PC-3 (cell line): ENCODE results near the gene BCL7C. TPM values are rescaled to one million over a fixed set of nuclear protein-coding genes. Genes with fewer than 3 reads are reported as not detected.

ENCODE experiments used
- ATAC-seq: fragments of 200-7000 bp; cut with Tn5 transposase; 2 replicates; pipeline ENCODE4 v1.9.1; 2020; ENCODE audit warnings: mild to moderate bottlenecking, moderate library complexity
- BruUV-seq: library from RNA; stranded (reverse); fragments of 400-500 nt; replicated peaks from 2 replicates; lab custom pipeline; 2021; lab: Mats Ljungman, UMichigan
- CTCF ChIA-PET: fragments of 300-600 bp; sonication (Branson Sonifier 250); formaldehyde crosslinking; loops from one replicate; lab custom pipeline; 2022; ENCODE audit warnings: antibody characterized with exemption; lab: Charles Lee
- POLR2A ChIA-PET: fragments of 300-600 bp; sonication (Branson Sonifier 250); formaldehyde crosslinking; loops from one replicate; lab custom pipeline; 2022; ENCODE audit warnings: antibody characterized with exemption; ENCODE audit not compliant: unreplicated experiment; lab: Charles Lee
- DNase-seq: peaks from one replicate; pipeline ENCODE4 v3.0.0-alpha.2; 2015
- H2AFZ ChIP-seq: fragments of 300-600 bp; sonication (generic); 2 replicates; pipeline ENCODE4 v1.6.0; 2016; ENCODE audit warnings: antibody characterized with exemption, low read length
- H3F3A ChIP-seq: fragments of 300-600 bp; sonication (generic); one replicate; pipeline ENCODE4 v1.6.0; 2017; ENCODE audit warnings: antibody characterized with exemption, low read length, control low read depth, mild to moderate bottlenecking; ENCODE audit not compliant: unreplicated experiment
- H3K27ac ChIP-seq: fragments of 300-600 bp; sonication (generic); 2 replicates; pipeline ENCODE4 v1.5.1; 2016; ENCODE audit warnings: mild to moderate bottlenecking, low read length
- H3K27me3 ChIP-seq: fragments of 300-600 bp; sonication (generic); 2 replicates; pipeline ENCODE4 v1.6.1; 2016; ENCODE audit warnings: low read length, mixed read lengths
- H3K36me3 ChIP-seq: fragments of 300-600 bp; sonication (generic); 2 replicates; pipeline ENCODE4 v1.6.1; 2016; ENCODE audit warnings: low read depth, mixed run types, low read length, mixed read lengths
- H3K4me1 ChIP-seq: fragments of 300-600 bp; sonication (generic); 2 replicates; pipeline ENCODE4 v1.5.1; 2016; ENCODE audit warnings: low read length; ENCODE audit not compliant: insufficient read depth
- H3K4me2 ChIP-seq: fragments of 300-600 bp; sonication (generic); 2 replicates; pipeline ENCODE4 v1.6.0; 2016; ENCODE audit warnings: low read length
- H3K4me3 ChIP-seq: fragments of 300-600 bp; sonication (generic); 2 replicates; pipeline ENCODE4 v1.5.1; 2016; ENCODE audit warnings: mild to moderate bottlenecking, low read length, mixed read lengths
- H3K79me2 ChIP-seq: fragments of 300-600 bp; sonication (generic); 2 replicates; pipeline ENCODE4 v1.6.1; 2017; ENCODE audit warnings: low read length, mixed read lengths
- H3K9ac ChIP-seq: fragments of 300-600 bp; sonication (generic); 2 replicates; pipeline ENCODE4 v1.6.0; 2016; ENCODE audit warnings: mild to moderate bottlenecking, low read length
- H3K9me2 ChIP-seq: fragments of 300-600 bp; sonication (generic); replicated peaks from 2 replicates; pipeline ENCODE4 v1.6.1; 2016; ENCODE audit warnings: mixed run types, low read length, mixed read lengths
- H3K9me3 ChIP-seq: fragments of 300-600 bp; sonication (generic); 2 replicates; pipeline ENCODE4 v1.6.1; 2016; ENCODE audit warnings: low read length, mixed read lengths
- H4K20me1 ChIP-seq: fragments of 300-600 bp; sonication (generic); 2 replicates; pipeline ENCODE4 v1.6.1; 2016; ENCODE audit warnings: low read length, mixed read lengths
- EZH2 ChIP-seq: fragments of 300-600 bp; sonication (generic); IDR thresholded peaks from one replicate; pipeline ENCODE4 v1.6.1; 2017; ENCODE audit warnings: antibody characterized with exemption, mild to moderate bottlenecking, low read length; ENCODE audit not compliant: unreplicated experiment
- EZH2phosphoT487 ChIP-seq: fragments of 300-600 bp; sonication (generic); IDR thresholded peaks from 2 replicates; pipeline ENCODE4 v1.6.1; 2018; ENCODE audit warnings: mild to moderate bottlenecking, antibody characterized with exemption, low read length, borderline replicate concordance
- intact Hi-C: fragments of 100-400 bp; cut with micrococcal nuclease; formaldehyde crosslinking; loops from 2 replicates; pipeline ENCODE4 v1.9.0; 2023
- total RNA-seq: library from RNA; depleted of rRNA; stranded (reverse); fragments of >200 nt; gene quantifications from 2 replicates; pipeline ENCODE4 v1.2.3, GENCODE V29; 2014
- TF ChIP-seq, protein P1 (sequence below): fragments of 300-600 bp; sonication (generic); conservative IDR thresholded peaks from 2 replicates; pipeline ENCODE4 v1.5.1; 2017; ENCODE audit warnings: antibody characterized with exemption, low read depth, mild to moderate bottlenecking, low read length

Gene BCL7C
- total RNA-seq, 1 experiment from 2014 or later, result 75.6 TPM

GRCh38 chr16:30841332-30841731, 52.5 kb downstream of the BCL7C start:
- Histone ChIP-seq H3K79me2 (no peaks in the 10 kb centered on the region), H2AFZ (no peak overlapping the region), H3K36me3 (no peaks in the 10 kb centered on the region), H3K9ac (no peak overlapping the region), H3K27ac (no peak overlapping the region), H3K4me2 (no peak overlapping the region), H3K27me3 (no peaks in the 10 kb centered on the region), H4K20me1 (no peaks in the 10 kb centered on the region), H3F3A (no peaks in the 10 kb centered on the region), H3K9me2 (no peaks in the 10 kb centered on the region), H3K4me1 (0 out of 2 replicates have a peak, but pooled peaks cover 11% of the 10 kb centered on the region), H3K9me3 (no peaks in the 10 kb centered on the region), H3K4me3 (no peak overlapping the region)
- POLR2A ChIA-PET, result no interaction called here
- TF ChIP-seq EZH2 (no peak), EZH2phosphoT487 (no peak)
- TF ChIP-seq, protein P1, sequence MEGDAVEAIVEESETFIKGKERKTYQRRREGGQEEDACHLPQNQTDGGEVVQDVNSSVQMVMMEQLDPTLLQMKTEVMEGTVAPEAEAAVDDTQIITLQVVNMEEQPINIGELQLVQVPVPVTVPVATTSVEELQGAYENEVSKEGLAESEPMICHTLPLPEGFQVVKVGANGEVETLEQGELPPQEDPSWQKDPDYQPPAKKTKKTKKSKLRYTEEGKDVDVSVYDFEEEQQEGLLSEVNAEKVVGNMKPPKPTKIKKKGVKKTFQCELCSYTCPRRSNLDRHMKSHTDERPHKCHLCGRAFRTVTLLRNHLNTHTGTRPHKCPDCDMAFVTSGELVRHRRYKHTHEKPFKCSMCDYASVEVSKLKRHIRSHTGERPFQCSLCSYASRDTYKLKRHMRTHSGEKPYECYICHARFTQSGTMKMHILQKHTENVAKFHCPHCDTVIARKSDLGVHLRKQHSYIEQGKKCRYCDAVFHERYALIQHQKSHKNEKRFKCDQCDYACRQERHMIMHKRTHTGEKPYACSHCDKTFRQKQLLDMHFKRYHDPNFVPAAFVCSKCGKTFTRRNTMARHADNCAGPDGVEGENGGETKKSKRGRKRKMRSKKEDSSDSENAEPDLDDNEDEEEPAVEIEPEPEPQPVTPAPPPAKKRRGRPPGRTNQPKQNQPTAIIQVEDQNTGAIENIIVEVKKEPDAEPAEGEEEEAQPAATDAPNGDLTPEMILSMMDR, result no peak
- DNase-seq (no peak), ATAC-seq (no peak)
- no TSS peak for BruUV-seq
- intact Hi-C loops, result no loop called here
- CTCF ChIA-PET, result no interaction called here

- Histone ChIP-seq H3F3A (no peaks in the 10 kb centered on the region), H3K9me2 (no peaks in the 10 kb centered on the region), H2AFZ (no peak overlapping the region), H3K4me1 (0 out of 2 replicates have a peak, but pooled peaks cover 11% of the 10 kb centered on the region), H3K79me2 (no peaks in the 10 kb centered on the region), H3K4me3 (no peak overlapping the region), H3K9me3 (no peaks in the 10 kb centered on the region), H3K9ac (no peak overlapping the region), H3K36me3 (no peaks in the 10 kb centered on the region), H3K27ac (no peak overlapping the region), H3K27me3 (no peaks in the 10 kb centered on the region), H3K4me2 (no peak overlapping the region), H4K20me1 (no peaks in the 10 kb centered on the region)
- intact Hi-C loops, result no loop called here
- ChIA-PET CTCF (no interaction called here), POLR2A (no interaction called here)
- BruUV-seq, result no TSS peak
- no peak for TF ChIP-seq EZH2phosphoT487
- TF ChIP-seq, protein P1, result no peak
- TF ChIP-seq EZH2, result no peak
- DNase-seq (no peak), ATAC-seq (no peak)
These were observed 53.3 kb downstream of the BCL7C start for GRCh38 chr16:30840611-30841010.

- ChIA-PET CTCF (no interaction called here), POLR2A (no interaction called here)
- intact Hi-C loops, result no loop called here
- H3K9me2 ChIP-seq, result no peaks in the 10 kb centered on the region
- H4K20me1 ChIP-seq, result no peaks in the 10 kb centered on the region
- ATAC-seq, result no peak
- H3K4me3 ChIP-seq, result no peak overlapping the region
- no peaks in the 10 kb centered on the region for H3K9me3 ChIP-seq
- H3K27me3 ChIP-seq, result no peaks in the 10 kb centered on the region
- H2AFZ ChIP-seq, result no peak overlapping the region
- H3K27ac ChIP-seq, result no peak overlapping the region
- 0 out of 2 replicates have a peak, but pooled peaks cover 11% of the 10 kb centered on the region for H3K4me1 ChIP-seq
- BruUV-seq, result no TSS peak
- DNase-seq, result no peak
- H3K79me2 ChIP-seq, result no peaks in the 10 kb centered on the region
- no peak overlapping the region for H3K4me2 ChIP-seq
- H3K36me3 ChIP-seq, result no peaks in the 10 kb centered on the region
- H3K9ac ChIP-seq, result no peak overlapping the region
- no peaks in the 10 kb centered on the region for H3F3A ChIP-seq
- TF ChIP-seq, protein P1, result no peak
- no peak for TF ChIP-seq EZH2
- TF ChIP-seq EZH2phosphoT487, result no peak
These were observed 54.2 kb downstream of the BCL7C start for GRCh38 chr16:30839523-30840227.
